ENCODE data around the gene PCGF5. TPM values are rescaled to one million over a fixed set of nuclear protein-coding genes. Genes with fewer than 3 reads are reported as not detected.

The PCGF5 gene
- total and polyA plus RNA-seq, 8 donors, result 10.7 to 78.2 (median 33.8) TPM

DNA sequence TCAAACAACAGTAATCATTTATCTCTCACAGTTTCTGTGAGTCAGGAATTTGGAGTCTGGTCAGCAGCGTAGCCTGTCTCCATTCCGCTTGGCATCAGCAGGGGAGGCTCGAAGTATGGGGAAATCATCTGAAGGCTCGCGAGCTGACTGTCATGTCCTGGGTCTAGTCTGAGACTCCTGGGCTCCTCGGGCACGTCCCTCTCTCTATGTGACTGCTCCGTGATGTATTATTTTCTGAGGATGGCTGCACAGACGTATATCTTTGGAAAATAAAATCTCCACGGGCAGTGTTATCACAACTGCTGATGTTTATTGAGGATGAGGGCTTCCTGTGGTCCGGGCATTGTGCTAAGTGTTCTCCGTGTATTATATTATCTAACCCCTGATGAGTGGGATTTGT lies 23.3 kb upstream of the PCGF5 start:
- H3K4me3 ChIP-seq, result no peak overlapping the region
- H3K4me1 ChIP-seq, result peaks cover 4 to 47% (median 34%) of the 10 kb centered on the region in 4 donors
- intact Hi-C loops (cut with DNase I; ENCODE audit: low total_unique reads), result no loop called here
- TF ChIP-seq POLR2AphosphoS5 (IDR thresholded peaks at IDR 0.05), result no peak
- TF ChIP-seq POLR2A (IDR thresholded peaks at IDR 0.05), result no peak
- no peak for TF ChIP-seq EP300 (IDR thresholded peaks at IDR 0.05)
- no peak for TF ChIP-seq CTCF (IDR thresholded peaks at IDR 0.05)
- 77 to 84% (median 81%) methylated on average over 12 of the region's 12 CpGs for WGBS, 5 donors
- H3K9me3 ChIP-seq, result no peaks in the 10 kb centered on the region
- H3K27ac ChIP-seq, result no peak overlapping the region
- no peaks in the 10 kb centered on the region for H3K36me3 ChIP-seq
- DNase-seq, result no peak
- H3K27me3 ChIP-seq, result no peaks in the 10 kb centered on the region

GRCh38 chr10:91198781-91199180 lies 21.7 kb upstream of the PCGF5 start:
- WGBS, 5 donors, result 45 to 77% (median 71%) methylated on average over 1 of the region's 1 CpG
- H3K4me3 ChIP-seq, result no peak overlapping the region

DNA sequence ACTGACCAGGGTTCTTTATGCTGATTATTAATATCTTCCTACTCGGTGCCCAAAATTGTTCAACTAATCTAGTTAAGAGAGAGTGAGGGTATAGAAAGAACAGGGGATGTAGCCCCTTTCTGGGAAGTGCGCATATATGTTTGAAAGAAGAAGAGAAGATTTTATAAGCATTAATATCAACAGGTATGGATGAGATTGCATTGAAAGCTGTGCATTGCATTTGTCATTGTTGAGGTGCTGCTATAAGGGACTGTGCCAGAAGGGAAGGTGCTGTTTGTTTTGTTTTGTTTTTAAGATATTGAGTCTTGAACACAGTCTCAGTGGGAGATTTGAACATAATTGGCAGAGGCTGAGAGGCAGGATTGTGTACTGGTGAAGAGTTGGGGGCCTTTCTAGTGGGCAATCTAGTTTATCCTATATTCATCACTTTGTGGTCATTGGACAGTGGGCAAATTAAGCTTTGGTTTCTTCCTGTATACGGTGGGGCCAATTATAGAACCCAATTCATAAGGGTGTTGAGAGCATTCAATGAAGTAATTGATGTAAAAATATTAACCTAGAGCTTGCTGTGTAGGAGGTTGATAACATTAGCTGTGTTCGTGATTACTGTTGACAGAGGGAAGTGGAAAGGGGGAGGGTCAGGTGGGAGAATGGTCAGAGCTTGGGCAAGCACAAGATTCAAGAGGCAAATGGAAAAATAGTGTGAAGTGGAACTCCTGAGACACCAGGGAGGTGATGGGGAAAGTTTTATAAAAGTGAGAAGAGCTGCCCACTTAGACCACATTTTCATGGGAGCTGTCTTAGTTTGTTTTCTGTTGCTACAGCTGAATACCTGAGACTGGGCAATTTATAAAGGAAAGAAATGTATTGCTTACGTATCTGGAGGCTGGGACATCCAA lies 19.9 kb upstream of the PCGF5 start:
- H3K27me3 ChIP-seq, result no peaks in the 10 kb centered on the region
- no peaks in the 10 kb centered on the region for H3K36me3 ChIP-seq
- no peak for DNase-seq
- H3K4me3 ChIP-seq, result no peak overlapping the region
- intact Hi-C loops (cut with DNase I; ENCODE audit: low total_unique reads), result no loop called here
- no peak for TF ChIP-seq CTCF (IDR thresholded peaks at IDR 0.05)
- TF ChIP-seq EP300 (IDR thresholded peaks at IDR 0.05), result no peak
- no peak for TF ChIP-seq POLR2A (IDR thresholded peaks at IDR 0.05)
- no peak for TF ChIP-seq POLR2AphosphoS5 (IDR thresholded peaks at IDR 0.05)
- peaks cover 4 to 53% (median 37%) of the 10 kb centered on the region in 4 donors for H3K4me1 ChIP-seq
- WGBS, 5 donors, result 44 to 69% (median 47%) methylated on average over 5 of the region's 5 CpGs
- H3K27ac ChIP-seq, result peak overlapping the region in 1 of 5 donors; percentile 71
- no peaks in the 10 kb centered on the region for H3K9me3 ChIP-seq

More at GRCh38 chr10:91198781-91199180, 21.7 kb upstream of the PCGF5 start:
- DNase-seq, result peak in 1 of 2 donors; percentile 52
- intact Hi-C loops (cut with DNase I; ENCODE audit: low total_unique reads), result no loop called here
- H3K36me3 ChIP-seq, result no peaks in the 10 kb centered on the region
- no peaks in the 10 kb centered on the region for H3K9me3 ChIP-seq
- no peaks in the 10 kb centered on the region for H3K27me3 ChIP-seq
- TF ChIP-seq EP300 (IDR thresholded peaks at IDR 0.05), result no peak
- TF ChIP-seq POLR2AphosphoS5 (IDR thresholded peaks at IDR 0.05), result peak; percentile 33 to 48 (median 36)
- no peak for TF ChIP-seq POLR2A (IDR thresholded peaks at IDR 0.05)
- TF ChIP-seq CTCF (IDR thresholded peaks at IDR 0.05), result no peak
- H3K27ac ChIP-seq, result peak overlapping the region in 3 of 5 donors; percentile 24 to 71 (median 53)
- peaks cover 4 to 50% (median 34%) of the 10 kb centered on the region in 4 donors for H3K4me1 ChIP-seq

- Histone ChIP-seq H3K4me3 (no peak overlapping the region), H3K36me3 (no peaks in the 10 kb centered on the region), H3K9me3 (no peaks in the 10 kb centered on the region), H3K4me1 (peaks cover 4 to 56% (median 38%) of the 10 kb centered on the region in 4 donors), H3K27ac (peak overlapping the region in 1 of 5 donors; percentile 71), H3K27me3 (no peaks in the 10 kb centered on the region)
- no peak for TF ChIP-seq EP300 (IDR thresholded peaks at IDR 0.05)
- TF ChIP-seq POLR2AphosphoS5 (IDR thresholded peaks at IDR 0.05), result no peak
- TF ChIP-seq POLR2A (IDR thresholded peaks at IDR 0.05), result no peak
- no peak for TF ChIP-seq CTCF (IDR thresholded peaks at IDR 0.05)
- WGBS, 5 donors, result 37 to 47% (median 43%) methylated on average over 3 of the region's 3 CpGs
- intact Hi-C loops (cut with DNase I; ENCODE audit: low total_unique reads), result no loop called here
- no peak for DNase-seq
These were observed 19.1 kb upstream of the PCGF5 start for GRCh38 chr10:91201213-91201996.
